ENCODE measurements around the gene VSX2.

Gene VSX2

DNA sequence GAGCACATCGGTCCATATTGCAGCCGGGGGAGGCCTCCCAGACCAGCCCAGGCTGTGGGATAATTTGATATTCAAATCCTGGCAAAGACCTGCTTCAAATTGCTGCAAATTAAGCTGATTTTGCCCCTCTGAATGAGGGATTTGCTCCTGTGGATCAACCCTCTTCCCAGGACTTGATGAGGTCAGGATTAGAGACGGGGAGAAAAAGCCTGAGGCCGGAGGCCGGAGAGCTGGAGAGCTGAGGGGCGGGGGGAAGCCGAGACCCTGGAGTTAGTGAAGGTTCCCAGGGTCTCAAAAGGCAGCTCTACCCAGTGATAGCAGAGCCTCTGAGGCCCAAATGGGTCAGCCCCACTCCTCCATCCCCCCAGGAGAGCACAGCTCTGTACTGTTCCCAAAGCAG lies 17.5 kb upstream of the VSX2 start:
- DNase-seq (ENCODE audit: low spot score), result no peak

DNA sequence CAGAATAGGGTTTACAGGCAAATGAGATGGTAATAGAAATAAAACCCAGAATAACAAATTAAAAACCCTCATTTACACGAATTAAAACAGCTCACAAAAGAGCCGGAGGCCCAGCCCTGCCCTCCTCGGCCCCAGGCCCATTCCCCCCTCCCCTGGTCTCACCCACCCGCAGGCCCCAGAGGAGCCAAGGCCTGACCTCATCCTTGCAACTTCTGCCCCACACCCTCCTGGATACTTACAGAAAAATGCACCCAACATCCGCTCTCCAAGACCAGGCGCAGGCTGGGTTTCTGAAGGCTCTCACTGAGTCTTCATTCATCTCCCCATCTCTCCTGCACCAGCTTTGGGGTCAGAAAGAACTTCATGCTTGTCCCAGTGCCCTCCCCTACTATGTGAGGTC lies 16.2 kb upstream of the VSX2 start:
- DNase-seq (ENCODE audit: low spot score), result no peak

DNA sequence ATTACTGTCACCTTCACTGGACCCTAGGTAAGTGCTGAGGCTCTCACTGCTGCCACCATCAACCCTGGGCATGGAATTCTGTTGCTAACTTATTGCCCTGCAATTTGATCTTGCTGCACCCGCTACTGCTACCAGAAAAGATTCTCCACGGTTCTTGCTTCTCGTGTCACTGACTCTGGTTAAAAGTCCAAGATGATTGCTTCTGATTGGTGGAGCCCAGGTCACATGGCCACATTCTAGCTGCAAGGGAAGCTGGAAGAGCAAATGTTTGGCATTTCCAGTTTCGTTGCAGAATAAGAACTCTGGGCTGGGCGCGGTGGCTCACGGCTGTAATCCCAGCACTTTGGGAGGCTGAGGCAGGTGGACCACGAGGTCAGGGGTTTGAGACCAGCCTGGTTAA lies 7.5 kb upstream of the VSX2 start:
- DNase-seq (ENCODE audit: low spot score), result no peak

DNA sequence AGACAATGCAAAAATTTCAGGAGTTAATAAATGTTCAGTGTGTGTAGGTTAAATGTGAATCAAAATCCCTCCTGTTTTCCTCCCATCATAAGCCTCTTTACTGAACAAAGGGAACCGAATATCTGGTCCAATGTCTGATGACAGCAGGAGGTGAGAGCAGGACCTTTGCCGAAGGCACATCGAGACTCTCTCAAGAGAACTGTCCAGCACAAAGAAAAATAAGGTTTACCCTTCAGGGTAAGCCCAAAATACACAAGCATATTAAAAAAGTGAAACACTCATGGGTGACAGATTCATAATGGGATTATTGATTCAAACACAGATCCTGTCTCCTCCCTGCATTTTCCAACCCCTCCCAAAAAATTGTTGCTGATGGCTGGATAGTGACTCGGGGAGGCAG lies 4.2 kb upstream of the VSX2 start:
- DNase-seq (ENCODE audit: low spot score), result no peak

DNA sequence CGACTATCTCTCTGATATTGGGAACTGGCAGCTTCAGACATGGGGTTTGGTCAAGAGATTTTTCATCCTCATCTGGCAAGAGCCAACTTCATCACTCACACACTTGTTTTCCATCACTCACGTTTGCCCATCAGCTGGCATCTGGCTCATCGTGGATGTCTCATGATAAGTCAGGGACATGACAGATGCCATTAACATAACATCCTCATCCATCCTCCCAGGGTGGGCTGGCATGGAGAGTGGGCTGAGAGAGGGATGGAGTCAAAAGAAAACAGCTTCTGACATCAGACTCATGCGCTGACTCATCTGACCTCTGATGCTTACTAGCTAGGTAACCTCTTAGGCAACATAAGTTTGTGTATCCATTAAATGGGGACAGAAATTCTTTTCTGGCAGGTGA lies 1.8 kb upstream of the VSX2 start:
- no peak for DNase-seq (ENCODE audit: low spot score)

DNA sequence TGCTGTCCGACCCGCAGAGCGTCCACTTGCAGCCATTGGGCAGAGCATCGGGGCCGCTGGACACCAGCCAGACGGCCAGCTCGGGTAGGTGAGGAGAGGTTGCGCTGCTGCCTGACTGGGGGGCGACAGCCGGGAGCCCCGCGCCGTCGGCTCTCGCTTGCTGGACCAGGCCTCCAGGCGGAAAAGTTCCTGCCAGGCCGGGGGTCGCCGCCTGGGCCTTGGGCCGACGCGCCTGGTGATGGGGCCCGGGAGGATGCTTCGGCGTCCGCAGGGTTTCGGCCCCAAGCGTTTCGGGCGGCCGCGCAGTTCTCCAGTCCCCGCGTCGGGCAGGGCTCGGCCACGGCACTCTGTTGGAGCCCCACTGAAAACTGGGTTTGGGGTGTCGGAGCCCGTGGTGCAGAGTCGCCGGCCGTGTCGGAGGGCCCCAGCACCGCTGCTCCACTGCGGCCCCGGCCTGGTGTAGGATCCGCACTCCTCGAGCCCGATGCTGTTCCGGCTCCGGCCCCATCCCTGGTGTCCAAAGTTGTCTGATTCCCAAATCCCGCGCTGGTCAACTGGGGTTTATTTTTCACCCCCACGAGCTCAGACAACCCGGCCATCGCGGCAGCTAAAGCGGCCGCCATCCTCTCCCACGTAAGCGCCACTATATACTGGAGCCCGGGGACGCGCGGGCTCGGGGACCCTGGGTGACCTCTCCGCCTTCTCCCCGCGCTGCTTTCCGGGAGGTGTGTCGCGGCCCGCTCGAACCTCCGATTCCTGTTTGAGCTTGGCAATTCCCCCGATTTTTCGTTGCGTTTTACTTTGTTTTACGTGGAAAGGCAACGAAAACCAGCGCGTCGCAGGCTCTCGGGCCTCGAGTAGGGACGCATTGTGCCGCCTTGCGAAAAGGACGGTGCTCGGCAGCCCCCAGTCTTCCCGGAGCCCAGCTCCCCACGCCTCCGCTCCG lies 872 bp downstream of the VSX2 start:
- no peak for DNase-seq (ENCODE audit: low spot score)

DNA sequence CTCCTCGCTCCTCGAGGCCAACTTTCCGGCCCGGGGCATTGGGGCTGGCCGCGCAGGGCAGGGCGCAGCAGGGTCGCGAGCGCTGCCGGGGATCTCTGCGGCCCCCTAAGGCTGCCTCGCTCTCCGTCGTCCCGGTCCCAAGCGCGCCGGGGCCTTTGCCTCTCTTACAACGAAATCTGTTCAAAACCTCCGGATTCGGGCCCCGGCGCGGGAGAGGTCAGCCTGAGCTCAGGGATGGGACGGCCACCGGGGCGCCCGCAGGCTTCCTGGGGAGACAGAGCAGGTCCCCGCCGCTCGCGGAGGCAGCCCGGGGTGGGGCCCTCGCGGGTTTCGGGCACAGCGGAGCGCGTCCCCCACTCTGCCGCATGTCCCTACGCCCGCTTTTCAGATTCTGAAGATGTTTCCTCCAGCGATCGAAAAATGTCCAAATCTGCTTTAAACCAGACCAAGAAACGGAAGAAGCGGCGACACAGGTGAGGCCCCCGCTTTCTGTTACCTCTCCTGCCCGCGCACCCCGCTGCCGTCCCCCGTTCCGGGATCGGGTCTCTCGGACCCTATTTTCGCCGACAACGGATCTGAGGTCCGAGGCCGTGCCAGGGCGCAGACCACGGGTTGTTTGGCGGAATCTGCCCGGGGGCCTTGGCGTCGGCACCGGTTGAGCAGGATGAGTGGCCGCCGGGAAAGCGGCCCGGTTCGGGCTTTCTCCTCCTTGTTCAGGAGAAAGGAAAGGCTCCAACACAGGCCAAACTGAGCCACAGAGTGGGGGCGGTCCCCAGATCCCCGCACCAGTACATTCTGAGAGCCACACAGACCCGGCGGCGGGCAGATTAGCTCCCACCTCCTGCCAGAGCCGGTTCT lies 1.8 kb downstream of the VSX2 start:
- DNase-seq (ENCODE audit: low spot score), result peak; percentile 36

DNA sequence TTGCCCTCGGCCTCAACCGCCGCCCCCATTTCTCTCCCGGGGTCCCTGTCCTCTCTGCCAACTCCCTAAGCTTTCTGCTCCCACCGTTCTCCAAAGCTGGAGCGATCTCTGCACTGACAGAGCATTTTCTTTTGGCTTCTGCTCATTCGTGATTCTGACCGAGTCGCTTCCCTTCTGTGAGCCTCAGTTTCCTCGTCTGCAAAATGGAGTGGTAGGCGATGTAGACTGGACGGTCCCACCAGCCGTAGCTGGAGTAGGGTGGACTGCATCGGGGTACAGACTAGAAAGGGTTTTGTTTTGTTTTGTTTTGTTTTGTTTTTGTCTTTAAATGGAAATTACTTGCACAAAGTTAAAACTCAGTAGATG lies 2.4 kb downstream of the VSX2 start:
- DNase-seq (ENCODE audit: low spot score), result no peak

DNA sequence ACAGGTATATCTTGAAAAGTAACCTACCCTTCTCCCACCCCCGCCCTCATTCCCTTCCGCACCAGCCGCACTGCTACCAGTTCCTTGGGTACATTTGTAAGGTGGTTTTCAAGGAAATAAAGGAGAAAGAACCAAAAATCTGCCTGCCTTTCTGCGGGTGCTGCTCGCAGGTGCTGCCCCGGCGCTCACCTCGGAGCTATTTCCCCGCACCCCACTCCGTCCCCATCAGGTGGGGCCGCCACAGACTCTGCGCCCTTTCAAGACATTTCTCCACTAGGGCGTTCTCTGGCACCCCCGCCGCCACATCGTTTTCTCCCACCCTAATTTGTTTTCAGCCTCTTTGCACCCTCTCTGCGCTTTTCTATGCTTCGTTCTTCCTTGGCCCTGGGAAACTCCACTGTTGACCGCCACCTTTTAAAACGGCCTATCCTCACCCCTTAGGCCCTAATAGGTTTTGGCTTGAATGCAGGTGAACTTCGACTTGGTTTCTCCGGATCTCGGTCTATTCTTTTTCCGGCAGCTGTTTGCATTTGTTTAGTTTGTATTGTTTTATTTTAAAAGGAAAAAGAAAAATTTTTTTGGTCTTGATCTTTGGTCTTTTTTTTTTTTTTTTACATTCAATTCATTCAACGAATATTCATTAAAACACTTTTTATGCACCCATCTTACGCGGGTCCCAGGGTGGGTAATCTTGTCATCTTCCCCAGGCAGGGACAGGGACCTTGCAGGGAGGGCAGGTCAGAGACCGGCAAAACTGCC lies 3.0 kb downstream of the VSX2 start:
- no peak for DNase-seq (ENCODE audit: low spot score)

DNA sequence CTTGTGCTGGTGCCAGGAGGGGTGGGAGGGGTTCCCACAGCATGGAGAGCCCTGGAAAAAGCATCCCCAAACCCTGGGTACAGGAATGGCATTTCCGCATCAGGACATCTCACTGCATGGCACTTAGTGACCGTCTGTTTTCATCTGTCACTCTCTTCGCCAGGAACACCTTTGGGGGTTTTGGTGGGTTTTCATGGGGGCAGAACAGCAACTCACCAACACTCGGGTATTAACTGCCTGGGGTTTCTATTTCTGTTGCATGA lies 3.5 kb downstream of the VSX2 start:
- no peak for DNase-seq (ENCODE audit: low spot score)

DNA sequence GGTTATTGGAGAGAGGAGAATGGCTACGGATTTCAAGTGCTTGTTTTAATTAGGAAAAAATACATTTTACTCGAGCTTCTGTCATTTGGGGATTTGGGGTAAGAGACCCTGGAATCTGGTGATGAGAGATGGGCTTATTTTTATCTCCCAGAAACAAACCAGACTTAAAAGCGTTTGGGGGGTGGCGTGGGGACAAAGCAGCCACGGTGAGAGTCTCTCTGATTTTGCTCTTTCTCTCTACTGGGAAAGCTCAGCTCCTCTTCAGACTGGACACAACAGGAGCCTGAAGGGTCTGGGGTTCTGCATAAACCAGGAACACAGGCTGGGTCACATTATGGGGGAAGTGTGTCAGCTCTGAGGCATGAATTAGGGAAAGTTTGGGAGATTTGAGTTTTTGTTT lies 3.8 kb downstream of the VSX2 start:
- no peak for DNase-seq (ENCODE audit: low spot score)

DNA sequence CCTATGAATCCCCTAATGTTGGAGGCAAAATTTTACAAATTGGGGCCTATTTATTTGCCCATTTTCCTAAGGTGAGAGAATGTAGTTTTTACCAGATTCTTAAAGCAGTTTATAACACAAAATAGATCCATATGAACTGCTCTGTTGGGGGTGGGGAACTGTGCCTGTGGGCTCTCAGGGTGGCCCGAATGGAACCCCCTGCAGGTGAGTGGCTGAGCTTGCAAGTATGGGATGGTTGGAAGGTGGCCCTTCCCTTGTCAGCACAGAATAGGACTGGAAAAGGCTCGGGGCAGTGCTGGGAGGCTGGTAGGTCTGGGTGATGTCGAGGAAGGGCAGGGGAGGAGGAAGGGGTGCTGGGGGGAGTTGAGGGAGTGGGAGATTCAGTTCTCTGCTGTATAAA lies 4.9 kb downstream of the VSX2 start:
- DNase-seq (ENCODE audit: low spot score), result no peak

DNA sequence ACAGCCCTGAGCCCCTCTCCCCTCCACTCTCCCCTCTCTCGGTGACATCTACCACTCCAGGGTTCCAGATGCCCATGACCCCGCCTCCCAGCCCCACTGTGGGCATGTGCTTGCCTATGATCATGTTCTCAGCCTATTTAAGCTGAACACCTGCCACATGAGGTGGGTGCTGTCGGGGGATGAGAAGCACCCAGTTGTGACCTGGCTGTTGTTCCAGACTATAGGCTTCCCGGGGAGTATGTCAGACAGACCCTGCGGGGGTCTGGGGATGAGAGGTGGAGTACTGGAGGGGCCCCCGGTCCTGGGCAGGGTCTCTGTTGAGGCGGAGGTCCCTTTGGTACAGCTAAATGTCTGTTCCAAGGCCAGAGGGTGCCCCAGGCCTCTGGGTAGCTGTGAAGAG lies 6.0 kb downstream of the VSX2 start:
- DNase-seq (ENCODE audit: low spot score), result no peak

DNA sequence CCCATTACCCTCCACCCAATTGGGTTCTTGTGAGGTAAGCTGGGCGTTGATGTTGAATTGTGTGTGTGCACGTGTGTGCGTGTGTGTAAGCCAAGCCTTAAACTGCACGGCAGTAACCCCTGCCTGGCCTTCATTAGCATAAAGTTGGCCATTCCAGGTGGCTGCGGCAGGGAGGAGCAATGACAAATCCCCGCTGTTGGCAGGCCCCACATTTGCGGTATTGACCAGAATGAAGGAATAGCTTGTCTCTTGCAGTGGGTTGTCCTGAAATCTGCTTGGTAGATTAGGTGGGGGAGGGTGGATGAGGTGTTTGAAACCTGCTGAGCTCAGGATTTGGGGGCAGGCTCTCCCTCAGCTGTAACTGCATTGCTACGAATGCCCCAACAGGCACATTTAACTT lies 7.3 kb downstream of the VSX2 start:
- no peak for DNase-seq (ENCODE audit: low spot score)

DNA sequence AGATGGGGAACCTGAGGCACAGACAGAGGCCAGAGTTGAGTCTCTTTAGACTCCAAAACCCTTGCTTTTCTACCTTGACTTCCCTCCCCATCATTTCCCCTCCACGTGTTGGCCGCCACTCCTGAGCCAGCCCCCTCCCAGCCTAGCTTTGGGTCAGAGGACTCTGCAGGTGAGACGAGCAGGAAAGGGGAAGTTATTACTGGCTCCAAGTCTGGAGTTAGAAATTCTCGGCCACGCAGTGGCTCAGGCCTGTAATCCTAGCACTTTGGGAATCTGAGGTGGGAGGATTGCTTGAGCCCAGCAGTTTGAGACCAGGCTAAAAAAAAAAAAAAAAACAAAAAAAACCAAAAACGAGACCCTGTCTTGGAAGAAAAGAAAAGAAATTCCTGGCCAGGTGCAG lies 8.8 kb downstream of the VSX2 start:
- DNase-seq (ENCODE audit: low spot score), result no peak

DNA sequence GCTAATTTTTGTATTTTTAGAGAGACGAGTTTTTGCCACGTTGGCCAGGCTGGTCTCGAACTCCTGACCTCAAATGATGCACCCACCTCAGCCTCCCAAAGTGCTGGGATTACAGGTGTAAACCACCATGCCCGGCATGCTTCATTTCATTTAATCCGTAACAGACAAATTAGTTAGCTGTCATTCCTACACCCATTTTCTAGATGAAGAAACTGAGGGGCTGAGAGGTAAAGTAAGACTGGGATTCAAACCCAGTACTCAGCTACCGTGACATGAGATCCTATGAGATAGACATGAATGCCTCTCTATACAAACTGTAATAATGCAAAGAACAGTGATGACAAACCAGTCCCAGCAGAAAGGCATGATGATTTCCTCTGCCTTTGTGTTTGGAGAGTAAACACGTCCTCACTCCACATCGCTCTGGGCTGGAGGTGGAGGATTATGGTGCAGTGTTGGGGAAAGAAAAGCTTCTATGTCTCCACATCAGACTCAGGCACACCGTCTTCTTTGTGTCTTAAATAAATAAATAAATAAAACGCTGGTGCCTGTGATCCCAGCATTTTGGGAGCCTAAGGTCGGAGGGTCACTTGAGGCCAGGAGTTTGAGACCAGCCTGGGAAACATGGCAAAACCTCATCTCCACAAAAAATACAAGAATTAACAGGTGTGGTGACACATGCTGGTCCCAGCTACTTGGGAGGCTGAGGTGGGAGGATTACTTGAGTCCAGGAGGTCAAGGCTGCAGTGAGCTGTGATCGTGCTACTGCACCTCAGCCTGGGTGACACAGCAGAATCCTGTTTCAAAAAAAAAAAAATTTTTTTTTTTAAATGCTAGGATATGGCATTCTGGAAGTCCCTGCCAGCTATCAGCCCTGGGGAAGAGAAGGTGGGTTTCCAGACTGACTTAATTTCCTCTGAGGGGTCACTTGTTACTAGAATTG lies 10.5 kb downstream of the VSX2 start:
- DNase-seq (ENCODE audit: low spot score), result no peak

DNA sequence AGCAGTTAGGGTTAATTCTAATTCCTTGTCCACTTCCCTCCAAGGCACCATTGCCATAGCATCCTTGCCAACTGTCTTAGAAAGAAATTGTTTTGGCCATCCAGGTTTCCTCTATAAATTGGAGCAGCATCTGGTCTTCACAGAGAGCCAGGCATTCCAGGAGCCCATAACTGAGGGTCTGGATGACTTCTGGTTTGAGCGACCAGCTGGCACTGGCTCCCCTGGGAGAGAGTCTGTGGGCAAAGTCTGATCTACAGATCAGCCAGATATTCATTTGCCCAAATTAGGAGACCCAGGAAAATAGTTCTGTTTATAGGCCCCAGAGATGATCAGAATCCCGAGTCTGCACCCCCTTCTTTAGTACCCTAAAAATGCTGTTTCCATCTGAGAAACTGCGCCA lies 16.0 kb downstream of the VSX2 start:
- DNase-seq (ENCODE audit: low spot score), result no peak

DNA sequence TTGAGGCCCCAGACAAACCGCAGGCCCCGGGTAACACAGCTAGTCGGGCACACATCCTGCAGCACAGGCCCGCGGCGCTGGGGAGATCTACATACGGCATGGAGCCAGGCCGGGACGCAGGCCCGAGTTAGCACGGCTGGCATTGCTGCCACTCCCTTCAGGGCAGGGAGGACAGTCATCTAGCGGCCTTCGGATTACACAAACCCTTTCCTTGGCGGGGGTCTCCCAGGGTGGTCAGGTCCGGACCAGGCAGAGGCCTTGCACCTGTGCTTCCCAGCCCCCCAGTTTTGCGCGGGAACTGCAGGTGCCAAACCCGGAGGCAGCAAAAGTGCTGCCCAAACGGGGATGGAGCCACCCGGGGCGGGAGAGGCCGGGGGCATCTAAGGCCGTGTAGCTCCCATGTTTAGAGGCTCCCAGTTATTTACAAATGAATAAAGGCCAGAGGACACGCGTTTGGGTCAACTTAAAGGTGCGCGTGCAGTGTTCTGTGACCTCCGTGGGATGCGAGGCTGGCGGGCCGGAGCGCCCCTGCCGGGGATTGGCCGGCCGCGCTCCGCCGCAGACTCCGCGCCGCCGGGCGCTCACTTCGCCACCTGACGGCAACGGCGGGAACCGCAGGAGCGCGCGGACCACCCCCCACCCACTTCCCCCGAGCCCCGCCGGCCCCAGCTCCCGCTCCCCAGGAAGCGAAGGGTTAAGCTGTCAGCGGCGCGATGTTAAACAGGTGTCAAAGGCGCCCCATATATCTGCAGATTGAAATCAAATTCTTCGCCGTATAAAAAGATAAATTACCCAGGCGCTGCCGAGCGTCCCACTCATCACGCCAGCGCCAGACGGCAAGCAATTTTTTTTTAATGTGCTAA lies 18.1 kb downstream of the VSX2 start:
- DNase-seq (ENCODE audit: low spot score), result peak; percentile 86

DNA sequence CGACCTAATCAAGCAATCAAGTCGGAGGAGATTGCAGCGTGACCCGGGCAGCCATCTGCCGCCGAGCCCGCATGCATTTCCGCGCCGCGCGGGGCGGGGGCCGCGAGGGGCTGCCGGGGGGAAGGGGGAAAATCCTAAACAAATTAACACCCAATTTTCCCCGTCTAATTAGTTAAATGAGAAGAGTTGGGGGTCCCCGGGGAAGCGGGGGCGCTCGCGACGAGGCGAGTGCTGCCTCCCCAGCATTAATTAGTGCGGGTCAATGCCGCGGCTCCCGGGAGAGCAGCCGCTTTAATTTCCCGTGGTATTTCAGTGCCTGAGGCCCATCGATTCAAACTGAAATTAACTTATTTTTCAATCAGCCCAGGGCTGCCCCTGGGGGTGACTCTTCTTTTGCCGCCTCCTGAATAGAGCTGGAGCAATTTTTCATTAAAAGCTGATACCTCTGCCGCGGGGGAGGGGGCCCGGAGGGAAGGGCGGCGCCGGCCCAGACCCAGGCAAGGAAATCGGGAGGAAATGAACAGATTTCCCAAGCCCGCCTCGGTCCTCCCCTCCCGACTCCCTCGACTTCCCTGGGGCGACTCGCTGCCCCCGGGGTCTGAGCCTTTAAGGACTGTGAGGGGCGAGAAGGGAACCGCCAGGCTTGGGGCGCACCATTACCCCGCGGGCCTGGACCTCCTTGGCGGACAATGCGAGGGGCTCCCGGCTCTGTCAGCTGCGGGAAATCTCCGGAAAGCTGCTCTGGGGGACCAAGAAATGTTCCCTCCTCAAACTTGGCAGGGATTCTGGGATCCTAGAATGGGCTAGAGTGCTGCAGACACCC lies 18.9 kb downstream of the VSX2 start:
- DNase-seq (ENCODE audit: low spot score), result no peak

DNA sequence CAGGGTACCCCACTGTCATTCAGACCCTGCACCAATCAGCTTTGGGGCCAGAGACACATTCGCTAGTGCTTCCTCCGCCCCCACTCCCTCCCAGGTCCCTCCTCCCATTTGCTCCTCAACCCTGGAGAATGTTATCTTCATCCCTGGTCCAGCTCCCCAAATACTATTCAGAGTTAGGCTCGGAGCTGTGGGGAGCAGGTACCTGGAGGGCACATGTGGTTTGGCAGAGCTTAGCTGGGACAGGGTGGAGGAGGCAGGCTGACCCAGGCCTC lies 19.5 kb downstream of the VSX2 start:
- no peak for DNase-seq (ENCODE audit: low spot score)

All from germinal center (tissue), 1 donor.